GM12878 (cell line): ENCODE measurements around the gene RFX5. TPM values are rescaled to one million over a fixed set of nuclear protein-coding genes. Genes with fewer than 3 reads are reported as not detected.

Experiments
- ATAC-seq: fragments of 200-7000 bp; cut with Tn5 transposase; 3 replicates; pipeline ENCODE4 v1.9.1; 2020; ENCODE audit warnings: mild to moderate bottlenecking, moderate library complexity
- BruUV-seq: library from RNA; stranded (reverse); fragments of 400-500 nt; replicated peaks from 2 replicates; lab custom pipeline; 2021; lab: Mats Ljungman, UMichigan
- CTCF ChIA-PET: fragments of 300-600 bp; sonication (Branson Sonifier 250); formaldehyde crosslinking; extraction: SDS; loops from one replicate; lab custom pipeline; 2021; ENCODE audit warnings: inconsistent platforms; lab: Yijun Ruan, JAX
- POLR2A ChIA-PET: fragments of 350-600 bp; formaldehyde crosslinking; extraction: SDS; loops from one replicate; lab custom pipeline; 2021; ENCODE audit warnings: inconsistent platforms; lab: Charles Lee
- RAD21 ChIA-PET: fragments of 300-600 bp; sonication (Branson Sonifier 250); formaldehyde crosslinking; loops from one replicate; lab custom pipeline; 2023; ENCODE audit warnings: antibody characterized with exemption; ENCODE audit not compliant: unreplicated experiment; lab: Charles Lee
- SMC1A ChIA-PET: fragments of 300-600 bp; sonication (Branson Sonifier 250); formaldehyde crosslinking; loops from one replicate; lab custom pipeline; 2023; ENCODE audit not compliant: unreplicated experiment, uncharacterized antibody; lab: Charles Lee
- DNase-seq: peaks from one replicate; pipeline ENCODE4 v3.0.0-alpha.2; 2011; ENCODE audit warnings: low read depth, low spot score
- FAIRE-seq: peaks from 3 replicates; lab custom pipeline; 2011; peaks lifted over from hg19 to GRCh38; lab: Jason Lieb, UNC
- H2AFZ ChIP-seq: 2 replicates; pipeline ENCODE4 v1.6.0; 2011; ENCODE audit warnings: low read depth, low read length, control low read depth; ENCODE audit not compliant: control insufficient read depth
- H3K27ac ChIP-seq: 2 replicates; pipeline ENCODE4 v1.5.1; 2011; ENCODE audit warnings: control low read depth; ENCODE audit not compliant: control insufficient read depth, insufficient read depth
- H3K27me3 ChIP-seq, 2 experiments: replicated peaks in 1 of 2; 2 replicates each; pipeline versions ENCODE4 v1.6.0 to v1.6.1; 2011; ENCODE audit warnings: low read length in 1 of 2; ENCODE audit not compliant: control insufficient read depth in 2 of 2, insufficient read depth in 2 of 2
- H3K36me3 ChIP-seq, 2 experiments: 2 replicates each; pipeline ENCODE4 v1.5.1; 2011; ENCODE audit warnings: low read length in 1 of 2; ENCODE audit not compliant: control insufficient read depth in 2 of 2, insufficient read depth in 2 of 2
- H3K4me1 ChIP-seq: 2 replicates; pipeline ENCODE4 v1.6.1; 2011; ENCODE audit warnings: mild to moderate bottlenecking, low read length, moderate library complexity, mixed read lengths; ENCODE audit not compliant: control insufficient read depth, insufficient read depth
- H3K4me2 ChIP-seq: 2 replicates; pipeline ENCODE4 v1.6.0; 2011; ENCODE audit warnings: control low read depth; ENCODE audit not compliant: control insufficient read depth, insufficient read depth
- H3K4me3 ChIP-seq: fragments of 200-600 bp; sonication (generic); 2 replicates; pipeline ENCODE4 v1.5.1; 2016
- H3K79me2 ChIP-seq: 2 replicates; pipeline ENCODE4 v1.6.0; 2011; ENCODE audit warnings: low read length; ENCODE audit not compliant: control insufficient read depth, insufficient read depth
- H3K9ac ChIP-seq: 2 replicates; pipeline ENCODE4 v1.8.0; 2011; ENCODE audit warnings: low read length, control low read depth, mixed read lengths; ENCODE audit not compliant: control insufficient read depth, insufficient read depth
- H3K9me3 ChIP-seq: replicated peaks from 3 replicates; pipeline ENCODE4 v1.5.1; 2011; ENCODE audit warnings: mild to moderate bottlenecking, low read length; ENCODE audit not compliant: control insufficient read depth, insufficient read depth
- H4K20me1 ChIP-seq: 2 replicates; pipeline ENCODE4 v1.6.0; 2011; ENCODE audit not compliant: control insufficient read depth, insufficient read depth
- CHD1 ChIP-seq: IDR thresholded peaks from 2 replicates; pipeline ENCODE4 v1.6.1; 2012; ENCODE audit warnings: low read depth, low read length, improper control_type of control experiment
- CHD4 ChIP-seq: fragments of 200-600 bp; sonication (generic); IDR thresholded peaks from 2 replicates; pipeline ENCODE4 v1.6.1; 2016; ENCODE audit warnings: mild to moderate bottlenecking
- CTCF ChIP-seq, 3 experiments: IDR thresholded peaks in 2 of 3; conservative IDR thresholded peaks in 1 of 3; 2 replicates each; pipeline ENCODE4 v1.5.1; 2011; ENCODE audit warnings: low read depth in 3 of 3, low read length in 3 of 3, mild to moderate bottlenecking in 3 of 3, control low read depth in 2 of 3, moderate library complexity in 2 of 3, inconsistent platforms in 1 of 3, mixed read lengths in 1 of 3; ENCODE audit not compliant: control insufficient read depth in 2 of 3, insufficient read depth in 1 of 3; ENCODE audit errors: extremely low read depth in 1 of 3
- EGR1 ChIP-seq, 2 experiments: IDR thresholded peaks; 1 replicate in 1 of 2; 2 replicates in 1 of 2; pipeline ENCODE4 v1.6.1; 2011 to 2012; ENCODE audit warnings: low read depth in 2 of 2, low read length in 2 of 2, borderline replicate concordance in 1 of 2, mild to moderate bottlenecking in 1 of 2, moderate library complexity in 1 of 2
- HDAC6 ChIP-seq: fragments of 200-600 bp; sonication (generic); IDR thresholded peaks from one replicate; pipeline ENCODE4 v1.8.0; 2017; ENCODE audit warnings: antibody characterized with exemption; ENCODE audit not compliant: unreplicated experiment
- NBN ChIP-seq: fragments of 450-650 bp; IDR thresholded peaks from 2 replicates; pipeline ENCODE4 v1.6.1; 2016
- POLR2A ChIP-seq: IDR thresholded peaks from 2 replicates; pipeline ENCODE4 v1.6.1; 2011; ENCODE audit warnings: low read depth, mild to moderate bottlenecking, low read length
- SUPT20H ChIP-seq: IDR thresholded peaks from 2 replicates; pipeline ENCODE4 v1.6.1; 2011; ENCODE audit warnings: low read depth, mild to moderate bottlenecking, low read length, moderate library complexity, borderline replicate concordance; ENCODE audit not compliant: control insufficient read depth
- TCF12 ChIP-seq: IDR thresholded peaks from 2 replicates; pipeline ENCODE4 v1.6.1; 2011; ENCODE audit warnings: low read depth, mild to moderate bottlenecking, low read length
- TCF7 ChIP-seq: IDR thresholded peaks from 2 replicates; pipeline ENCODE4 v1.6.1; 2014; ENCODE audit warnings: antibody characterized with exemption, borderline replicate concordance
- ZNF622 ChIP-seq: fragments of 450-650 bp; IDR thresholded peaks from 2 replicates; pipeline ENCODE4 v1.6.1; 2017; ENCODE audit warnings: mild to moderate bottlenecking, inconsistent platforms
- WGBS: methylation state at CpG from one replicate; pipeline ENCODE4 v1.1.6; 2016; ENCODE audit warnings: low lambda C conversion rate; ENCODE audit not compliant: insufficient replicate concordance, insufficient coverage; ENCODE audit errors: missing lambda C conversion rate; 5-methylcytosine and 5-hydroxymethylcytosine counted together
- in situ Hi-C: fragments of 300-500 bp; cut with MboI; formaldehyde crosslinking; loops from 9 replicates; pipeline ENCODE4 v1.14.3; 2018; ENCODE audit warnings: mixed read lengths
- intact Hi-C: fragments of 100-400 bp; cut with micrococcal nuclease; formaldehyde crosslinking; loops from one replicate; pipeline ENCODE4 v1.14.2; 2022; ENCODE audit not compliant: unreplicated experiment
- polyA plus RNA-seq, 11 experiments: library from polyadenylated mRNA; depleted of rRNA in 4 of 11; unstranded in 6 of 11; stranded (reverse) in 5 of 11; fragments of >200 nt; fragmentation: Nextera tagmentation in 4 of 11; fragmentation: Illumina TruSeq in 1 of 11; extraction: Ambion mirVana in 4 of 11; extraction: Trizol in 1 of 11; gene quantifications; 1 replicate in 1 of 11; 2 replicates in 10 of 11; pipeline versions ENCODE4 v1.2.1 to v1.2.3, GENCODE V29; 2011 to 2016; ENCODE audit warnings: inconsistent platforms in 2 of 11, missing spikeins in 2 of 11, low read depth in 1 of 11
- total RNA-seq, 4 experiments: library from RNA; depleted of rRNA in 3 of 4; stranded (reverse); fragments of >200 nt in 3 of 4; fragmentation: Illumina TruSeq in 1 of 4; extraction: Trizol in 1 of 4; gene quantifications; 2 replicates each; pipeline versions ENCODE4 v1.2.1 to v1.2.3, GENCODE V29; 2013 to 2021

RFX5 gene
- total and polyA plus RNA-seq, 10 of the 15 experiments (the other 5 are each of a cell fraction or from before 2014, with no cell fraction given): 14.1 to 198 (median 124) TPM

GRCh38 chr1:151346082-151346768 is 827 bp downstream of the RFX5 start (continued):
- TF ChIP-seq ZNF622 (no peak), CHD4 (no peak), NBN (no peak)

- peak overlapping the region; percentile 63; the same call in 1 of the 2 replicates for H3K4me3 ChIP-seq
- peak overlapping the region; percentile 39 for H3K27ac ChIP-seq
- H3K4me1 ChIP-seq: peaks cover 7% of the 10 kb centered on the region
- H3K27me3 ChIP-seq: no peaks in the 10 kb centered on the region
- BruUV-seq: TSS peak; percentile 0
- ChIA-PET POLR2A (interaction anchor here (0.6 to 10.9 kb wide), 9 partner anchors 13 to 94 kb away, joined by 3 to 110 read pairs (median 3); partner anchors contain the start of genes PI4KB and PSMB4), CTCF (interaction anchor here (0.9 to 8.9 kb wide), 10 partner anchors 10 to 100 kb away, joined by 3 to 164 read pairs (median 5); partner anchors contain the start of genes PI4KB, PSMB4, PSMD4 and SELENBP1), RAD21 (interaction anchor here (1.2 to 2.0 kb wide), 4 partner anchors 17 to 63 kb away, joined by 3 to 6 read pairs (median 4); partner anchors contain the start of genes PI4KB and PSMB4), SMC1A (interaction anchor here (0.8 to 2.4 kb wide), 7 partner anchors 14 to 56 kb away, joined by 3 to 16 read pairs (median 5); no protein-coding TSS in a partner anchor)
- no peaks in the 10 kb centered on the region for H3K9me3 ChIP-seq
- no peak overlapping the region for H3K9ac ChIP-seq
- intact Hi-C loops: no loop called here
- peak overlapping the region; percentile 56 for H3K4me2 ChIP-seq
- in situ Hi-C loops: loop anchor here (5.0 kb wide), 1 partner anchor 152 kb away; the partner anchor contains the start of gene VPS72
- peaks cover 23% of the 10 kb centered on the region for H3K79me2 ChIP-seq
- FAIRE-seq (no peak), DNase-seq (no peak), ATAC-seq (no peak)
- TF ChIP-seq CHD1 (no peak), POLR2A (peak; percentile 23; the same call in 1 of the 2 replicates), HDAC6 (no peak), EGR1 (IDR thresholded peaks at IDR 0.05; ENCODE audit: borderline replicate concordance in 1 of 2, low read depth in 2 of 2, low read length in 2 of 2) (0 out of 3 replicates have a peak, but pooled peaks of 1 of the 2 experiments have one; percentile 35), CTCF (IDR thresholded peaks at IDR 0.05 in 2 of 3, conservative IDR thresholded peaks at IDR 0.05 in 1 of 3; ENCODE audit: control insufficient read depth in 2 of 3, extremely low read depth in 1 of 3, insufficient read depth in 1 of 3, low read depth in 3 of 3, low read length in 3 of 3) (no peak), TCF7 (no peak), SUPT20H (no peak), TCF12 (no peak)
- H2AFZ ChIP-seq: no peak overlapping the region
- WGBS: 78% methylated on average over 6 of the region's 6 CpGs
- H4K20me1 ChIP-seq: no peaks in the 10 kb centered on the region
- peaks cover 14 to 19% of the 10 kb centered on the region in 2 experiments for H3K36me3 ChIP-seq
Observed at GRCh38 chr1:151344291-151344690, 2.8 kb downstream of the RFX5 start.
